ENCODE data around the gene G2E3.

The G2E3 gene

DNA sequence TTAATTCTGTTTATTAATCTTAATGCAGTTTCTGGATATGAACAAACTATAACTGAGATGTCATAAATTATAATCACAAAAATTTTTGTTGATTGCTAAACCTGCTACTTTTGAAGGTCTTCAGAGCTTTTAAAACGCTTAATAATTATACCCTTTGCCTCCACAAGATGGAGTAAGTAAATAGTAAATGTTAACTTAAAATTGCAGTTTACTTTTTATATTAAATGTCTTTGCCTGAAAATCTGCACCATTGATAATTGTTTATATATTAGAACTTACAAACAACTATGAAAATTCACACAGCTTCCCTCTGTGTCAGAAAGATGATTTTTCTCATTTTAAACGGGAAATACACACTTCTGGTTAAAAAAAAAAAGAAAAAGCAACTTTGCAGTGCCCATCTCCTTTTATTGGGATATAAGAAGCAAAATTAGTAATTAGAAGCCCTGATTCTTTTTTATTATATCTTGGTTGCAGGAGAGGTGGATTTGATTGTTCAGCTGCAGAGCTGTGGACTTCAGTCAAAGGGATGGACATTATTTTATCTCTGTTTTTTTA is 98.7 kb downstream of the G2E3 start:
- DNase-seq = no peak

DNA sequence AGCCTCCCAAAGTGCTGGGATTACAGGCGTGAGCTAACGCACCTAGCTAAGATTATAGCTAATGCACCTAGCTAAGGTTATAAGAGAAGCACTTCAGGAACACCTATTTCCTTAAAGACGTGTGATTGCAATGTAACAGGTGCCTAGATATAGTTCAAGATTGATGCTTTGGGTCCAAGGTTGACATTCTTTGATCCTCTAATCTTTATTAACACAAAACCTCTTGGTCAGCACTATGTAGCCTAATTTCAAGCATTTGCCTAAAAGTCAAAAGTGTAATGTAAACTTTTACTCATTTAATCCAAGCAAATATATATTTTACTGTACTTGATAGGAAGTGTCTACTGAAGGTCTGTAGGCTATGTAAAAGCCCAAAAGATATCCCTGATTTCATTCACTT is 99.7 kb downstream of the G2E3 start:
- DNase-seq = no peak

DNA sequence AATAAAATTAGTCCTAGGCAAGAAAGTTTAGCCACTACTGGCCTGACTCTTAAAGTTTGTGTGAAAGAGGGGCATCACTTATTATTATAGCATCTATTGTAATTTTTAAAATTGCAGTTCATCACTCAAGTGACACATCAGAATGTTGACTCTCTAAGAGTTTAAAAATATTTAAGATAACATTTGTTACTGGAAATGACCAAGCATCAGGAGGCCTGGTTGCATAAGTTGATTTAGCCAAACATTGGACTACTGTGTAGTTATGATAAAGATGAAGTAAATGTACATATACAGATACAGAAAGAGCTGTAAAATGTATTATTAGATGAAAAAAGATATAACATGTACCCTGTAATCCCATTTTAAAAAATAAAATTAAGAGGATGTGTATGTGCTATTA is 110.6 kb downstream of the G2E3 start:
- DNase-seq = no peak
